HEK293 (cell line): ENCODE measurements around the gene CASTOR2.
"Not testable (repeated sequence)": the region's sequence is repeated elsewhere in the genome, so short reads cannot be mapped to it uniquely, and the experiment has no call there.

Experiments
- YY1 ChIP-seq: fragments of 450-650 bp; formaldehyde crosslinking; IDR thresholded peaks from 2 replicates; pipeline ENCODE4 v1.5.1; 2018; ENCODE audit warnings: missing biosample characterization, missing genetic modification characterization
- ZFP3 ChIP-seq: fragments of 450-650 bp; formaldehyde crosslinking; IDR thresholded peaks from 2 replicates; pipeline ENCODE4 v1.5.1; 2016; ENCODE audit warnings: low read depth, missing biosample characterization, missing genetic modification characterization
- ZNF121 ChIP-seq: fragments of 450-650 bp; formaldehyde crosslinking; IDR thresholded peaks from 2 replicates; pipeline ENCODE4 v1.5.1; 2016; ENCODE audit warnings: missing biosample characterization, missing genetic modification characterization
- ZNF138 ChIP-seq: fragments of 450-650 bp; formaldehyde crosslinking; IDR thresholded peaks from 2 replicates; pipeline ENCODE4 v1.5.1; 2016; ENCODE audit warnings: missing biosample characterization, missing genetic modification characterization, borderline replicate concordance
- ZNF221 ChIP-seq: fragments of 450-650 bp; formaldehyde crosslinking; IDR thresholded peaks from 2 replicates; pipeline ENCODE4 v1.5.1; 2017; ENCODE audit warnings: missing biosample characterization, missing genetic modification characterization, borderline replicate concordance
- ZNF660 ChIP-seq: fragments of 450-650 bp; IDR thresholded peaks from 2 replicates; pipeline ENCODE4 v1.5.1; 2018; ENCODE audit warnings: missing biosample characterization, mild to moderate bottlenecking, missing genetic modification characterization
- ZNF664 ChIP-seq: fragments of 450-650 bp; formaldehyde crosslinking; IDR thresholded peaks from 2 replicates; pipeline ENCODE4 v1.5.1; 2016; ENCODE audit warnings: missing biosample characterization, missing genetic modification characterization
- TF ChIP-seq, protein P1 (sequence below): fragments of 450-650 bp; formaldehyde crosslinking; IDR thresholded peaks from 2 replicates; pipeline ENCODE4 v1.5.1; 2016; ENCODE audit warnings: missing biosample characterization, missing genetic modification characterization
- TF ChIP-seq, protein P2 (sequence below): fragments of 450-650 bp; formaldehyde crosslinking; IDR thresholded peaks from 2 replicates; pipeline ENCODE4 v1.5.1; 2016; ENCODE audit warnings: missing biosample characterization, missing genetic modification characterization
- TF ChIP-seq, protein P3 (sequence below): fragments of 450-650 bp; formaldehyde crosslinking; IDR thresholded peaks from 2 replicates; pipeline ENCODE4 v1.5.1; 2016; ENCODE audit warnings: missing biosample characterization, missing genetic modification characterization, low read depth

DNA sequence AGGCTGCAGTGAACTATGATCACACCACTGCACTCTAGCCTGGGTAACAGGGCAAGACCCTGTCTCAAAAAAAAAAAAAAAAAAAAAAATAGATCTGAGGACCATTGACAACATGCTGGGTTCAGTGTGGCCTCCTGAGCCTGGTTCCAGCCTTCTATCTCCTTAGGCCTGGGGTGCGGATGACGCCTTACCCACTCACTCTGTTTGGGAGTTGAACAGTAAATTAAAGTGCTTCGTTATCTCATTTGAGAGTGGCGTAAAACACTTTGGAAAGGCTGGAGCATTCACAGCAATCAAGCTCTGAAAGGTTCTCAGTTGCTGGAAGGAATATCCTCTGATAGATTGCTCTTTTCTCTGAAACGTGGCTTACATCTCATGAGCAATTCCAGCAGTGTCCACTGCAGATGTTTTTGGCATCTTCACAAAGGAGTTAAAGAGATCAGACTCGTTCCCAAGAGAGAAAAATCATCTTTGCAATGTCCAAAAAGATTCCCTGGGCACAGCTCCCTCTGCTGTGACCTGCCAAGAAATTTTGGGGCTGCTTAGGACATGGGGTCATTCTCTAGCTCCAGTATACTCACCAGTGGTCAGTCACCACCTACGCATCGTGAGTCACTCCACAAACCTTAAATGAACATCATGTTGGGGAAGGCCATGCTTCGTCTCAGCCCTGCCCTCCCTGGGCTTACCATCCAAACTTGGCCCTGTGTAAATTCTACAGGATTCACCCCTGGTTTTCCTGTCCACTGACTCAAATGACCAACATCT is 23.0 kb upstream of the CASTOR2 start:
- not testable (repeated sequence) for TF ChIP-seq ZNF660, ZFP3, YY1, ZNF664, ZNF121, ZNF221, ZNF138 (tag by site-specific recombination)
- TF ChIP-seq, protein P1, sequence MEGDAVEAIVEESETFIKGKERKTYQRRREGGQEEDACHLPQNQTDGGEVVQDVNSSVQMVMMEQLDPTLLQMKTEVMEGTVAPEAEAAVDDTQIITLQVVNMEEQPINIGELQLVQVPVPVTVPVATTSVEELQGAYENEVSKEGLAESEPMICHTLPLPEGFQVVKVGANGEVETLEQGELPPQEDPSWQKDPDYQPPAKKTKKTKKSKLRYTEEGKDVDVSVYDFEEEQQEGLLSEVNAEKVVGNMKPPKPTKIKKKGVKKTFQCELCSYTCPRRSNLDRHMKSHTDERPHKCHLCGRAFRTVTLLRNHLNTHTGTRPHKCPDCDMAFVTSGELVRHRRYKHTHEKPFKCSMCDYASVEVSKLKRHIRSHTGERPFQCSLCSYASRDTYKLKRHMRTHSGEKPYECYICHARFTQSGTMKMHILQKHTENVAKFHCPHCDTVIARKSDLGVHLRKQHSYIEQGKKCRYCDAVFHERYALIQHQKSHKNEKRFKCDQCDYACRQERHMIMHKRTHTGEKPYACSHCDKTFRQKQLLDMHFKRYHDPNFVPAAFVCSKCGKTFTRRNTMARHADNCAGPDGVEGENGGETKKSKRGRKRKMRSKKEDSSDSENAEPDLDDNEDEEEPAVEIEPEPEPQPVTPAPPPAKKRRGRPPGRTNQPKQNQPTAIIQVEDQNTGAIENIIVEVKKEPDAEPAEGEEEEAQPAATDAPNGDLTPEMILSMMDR (tag by site-specific recombination): not testable (repeated sequence)
- TF ChIP-seq, protein P2, sequence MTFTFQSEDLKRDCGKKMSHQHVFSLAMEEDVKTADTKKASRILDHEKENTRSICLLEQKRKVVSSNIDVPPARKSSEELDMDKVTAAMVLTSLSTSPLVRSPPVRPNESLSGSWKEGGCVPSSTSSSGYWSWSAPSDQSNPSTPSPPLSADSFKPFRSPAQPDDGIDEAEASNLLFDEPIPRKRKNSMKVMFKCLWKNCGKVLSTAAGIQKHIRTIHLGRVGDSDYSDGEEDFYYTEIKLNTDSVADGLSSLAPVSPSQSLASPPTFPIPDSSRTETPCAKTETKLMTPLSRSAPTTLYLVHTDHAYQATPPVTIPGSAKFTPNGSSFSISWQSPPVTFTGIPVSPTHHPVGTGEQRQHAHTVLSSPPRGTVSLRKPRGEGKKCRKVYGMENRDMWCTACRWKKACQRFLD (tag by site-specific recombination): not testable (repeated sequence)
- TF ChIP-seq, protein P3, sequence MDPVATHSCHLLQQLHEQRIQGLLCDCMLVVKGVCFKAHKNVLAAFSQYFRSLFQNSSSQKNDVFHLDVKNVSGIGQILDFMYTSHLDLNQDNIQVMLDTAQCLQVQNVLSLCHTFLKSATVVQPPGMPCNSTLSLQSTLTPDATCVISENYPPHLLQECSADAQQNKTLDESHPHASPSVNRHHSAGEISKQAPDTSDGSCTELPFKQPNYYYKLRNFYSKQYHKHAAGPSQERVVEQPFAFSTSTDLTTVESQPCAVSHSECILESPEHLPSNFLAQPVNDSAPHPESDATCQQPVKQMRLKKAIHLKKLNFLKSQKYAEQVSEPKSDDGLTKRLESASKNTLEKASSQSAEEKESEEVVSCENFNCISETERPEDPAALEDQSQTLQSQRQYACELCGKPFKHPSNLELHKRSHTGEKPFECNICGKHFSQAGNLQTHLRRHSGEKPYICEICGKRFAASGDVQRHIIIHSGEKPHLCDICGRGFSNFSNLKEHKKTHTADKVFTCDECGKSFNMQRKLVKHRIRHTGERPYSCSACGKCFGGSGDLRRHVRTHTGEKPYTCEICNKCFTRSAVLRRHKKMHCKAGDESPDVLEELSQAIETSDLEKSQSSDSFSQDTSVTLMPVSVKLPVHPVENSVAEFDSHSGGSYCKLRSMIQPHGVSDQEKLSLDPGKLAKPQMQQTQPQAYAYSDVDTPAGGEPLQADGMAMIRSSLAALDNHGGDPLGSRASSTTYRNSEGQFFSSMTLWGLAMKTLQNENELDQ (tag by site-specific recombination): not testable (repeated sequence)
